ENCODE measurements around the gene LYPD4.

DNA sequence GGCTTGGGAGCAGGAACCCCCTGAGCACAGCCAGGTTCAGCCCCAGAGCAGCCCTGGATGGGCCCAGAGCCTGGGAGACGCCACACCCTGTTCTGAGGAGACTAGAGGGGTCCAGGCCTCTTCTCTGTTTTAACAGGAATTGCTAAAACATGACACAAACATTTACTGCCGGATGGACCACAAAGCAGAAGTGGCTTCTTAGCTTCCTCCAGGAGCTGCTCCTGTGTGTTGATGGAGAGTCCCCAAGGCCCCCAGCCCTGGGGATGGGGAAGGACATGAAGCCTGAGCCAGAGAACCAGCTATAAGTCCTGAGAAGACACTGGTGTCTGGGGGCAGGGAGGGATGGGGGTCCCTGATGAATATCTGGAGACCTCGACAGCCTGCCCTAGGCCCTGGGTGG lies 33.4 kb downstream of the LYPD4 start:
- TF ChIP-seq CTCF (conservative IDR thresholded peaks at IDR 0.05; ENCODE audit: low read depth, low read length) (no peak), EZH2phosphoT487 (IDR thresholded peaks at IDR 0.05; ENCODE audit: borderline replicate concordance, low read length) (no peak), EZH2 (IDR thresholded peaks at IDR 0.05; ENCODE audit: low read length, unreplicated experiment) (no peak)
